ENCODE measurements around the gene UTF1.

- TF ChIP-seq, protein P1, sequence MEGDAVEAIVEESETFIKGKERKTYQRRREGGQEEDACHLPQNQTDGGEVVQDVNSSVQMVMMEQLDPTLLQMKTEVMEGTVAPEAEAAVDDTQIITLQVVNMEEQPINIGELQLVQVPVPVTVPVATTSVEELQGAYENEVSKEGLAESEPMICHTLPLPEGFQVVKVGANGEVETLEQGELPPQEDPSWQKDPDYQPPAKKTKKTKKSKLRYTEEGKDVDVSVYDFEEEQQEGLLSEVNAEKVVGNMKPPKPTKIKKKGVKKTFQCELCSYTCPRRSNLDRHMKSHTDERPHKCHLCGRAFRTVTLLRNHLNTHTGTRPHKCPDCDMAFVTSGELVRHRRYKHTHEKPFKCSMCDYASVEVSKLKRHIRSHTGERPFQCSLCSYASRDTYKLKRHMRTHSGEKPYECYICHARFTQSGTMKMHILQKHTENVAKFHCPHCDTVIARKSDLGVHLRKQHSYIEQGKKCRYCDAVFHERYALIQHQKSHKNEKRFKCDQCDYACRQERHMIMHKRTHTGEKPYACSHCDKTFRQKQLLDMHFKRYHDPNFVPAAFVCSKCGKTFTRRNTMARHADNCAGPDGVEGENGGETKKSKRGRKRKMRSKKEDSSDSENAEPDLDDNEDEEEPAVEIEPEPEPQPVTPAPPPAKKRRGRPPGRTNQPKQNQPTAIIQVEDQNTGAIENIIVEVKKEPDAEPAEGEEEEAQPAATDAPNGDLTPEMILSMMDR (IDR thresholded peaks at IDR 0.05; ENCODE audit: low read depth, low read length), result no peak
- no peak for TF ChIP-seq EZH2phosphoT487 (IDR thresholded peaks at IDR 0.05; ENCODE audit: low read depth)
These were observed 47.8 kb upstream of the UTF1 start for GRCh38 chr10:133182190-133182589.
